HG03460 (cell line): ENCODE results near the gene THOC6.

Experiments
- ATAC-seq: cut with Tn5 transposase; IDR thresholded peaks from one replicate; pipeline ENCODE4 v1.9.1; 2021; ENCODE audit not compliant: unreplicated experiment

Gene THOC6

GRCh38 chr16:2991566-2992261, 32.1 kb upstream of the THOC6 start:
- no peak for ATAC-seq

- ATAC-seq: no peak
Observed at GRCh38 chr16:2992383-2993081, 31.3 kb upstream of the THOC6 start.

DNA sequence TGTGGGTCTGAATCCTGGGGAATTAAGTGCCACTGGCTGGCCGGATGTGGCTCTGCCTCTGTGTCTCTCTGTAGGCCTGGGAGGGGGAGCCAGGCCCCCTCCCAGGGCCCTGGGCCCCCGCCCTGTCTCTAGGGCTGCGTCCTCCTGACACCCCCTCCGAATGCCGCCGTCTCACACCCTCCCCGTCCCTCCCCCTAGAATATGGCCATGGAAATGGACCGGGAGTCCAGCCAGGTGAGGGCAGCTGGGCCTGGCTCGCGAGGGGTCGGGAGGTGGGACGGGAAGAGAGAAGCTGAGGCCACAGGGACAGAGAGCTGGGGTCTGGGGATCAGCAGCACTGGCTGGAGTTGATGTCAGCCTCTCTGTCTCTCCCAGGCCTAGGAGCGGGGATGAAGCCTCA, 27.5 kb upstream of the THOC6 start:
- ATAC-seq: no peak

DNA sequence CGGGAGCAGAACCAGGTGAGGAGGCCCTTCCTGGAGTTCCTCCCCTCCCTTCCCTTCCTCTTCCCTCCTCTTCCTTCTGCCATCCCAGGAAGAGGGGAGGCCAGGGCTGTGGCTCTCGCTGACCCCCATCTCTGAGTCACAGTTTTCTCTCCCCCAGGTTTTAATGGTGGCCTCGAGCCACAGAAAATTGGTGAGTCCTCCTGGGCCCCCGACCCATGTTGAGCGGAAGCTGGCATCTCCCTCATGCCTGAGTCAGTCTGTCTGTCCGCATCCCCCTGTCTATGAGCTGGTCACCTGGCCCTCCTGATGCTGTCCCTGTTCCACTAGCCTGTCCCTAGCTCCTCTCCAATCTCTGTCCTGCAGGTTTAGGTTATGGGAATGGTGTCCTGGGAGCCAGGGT, 23.9 kb upstream of the THOC6 start:
- no peak for ATAC-seq

- no peak for ATAC-seq
Observed at GRCh38 chr16:3000540-3000939, 23.3 kb upstream of the THOC6 start.

- ATAC-seq: no peak
Observed at GRCh38 chr16:3001316-3001715, 22.5 kb upstream of the THOC6 start.

DNA sequence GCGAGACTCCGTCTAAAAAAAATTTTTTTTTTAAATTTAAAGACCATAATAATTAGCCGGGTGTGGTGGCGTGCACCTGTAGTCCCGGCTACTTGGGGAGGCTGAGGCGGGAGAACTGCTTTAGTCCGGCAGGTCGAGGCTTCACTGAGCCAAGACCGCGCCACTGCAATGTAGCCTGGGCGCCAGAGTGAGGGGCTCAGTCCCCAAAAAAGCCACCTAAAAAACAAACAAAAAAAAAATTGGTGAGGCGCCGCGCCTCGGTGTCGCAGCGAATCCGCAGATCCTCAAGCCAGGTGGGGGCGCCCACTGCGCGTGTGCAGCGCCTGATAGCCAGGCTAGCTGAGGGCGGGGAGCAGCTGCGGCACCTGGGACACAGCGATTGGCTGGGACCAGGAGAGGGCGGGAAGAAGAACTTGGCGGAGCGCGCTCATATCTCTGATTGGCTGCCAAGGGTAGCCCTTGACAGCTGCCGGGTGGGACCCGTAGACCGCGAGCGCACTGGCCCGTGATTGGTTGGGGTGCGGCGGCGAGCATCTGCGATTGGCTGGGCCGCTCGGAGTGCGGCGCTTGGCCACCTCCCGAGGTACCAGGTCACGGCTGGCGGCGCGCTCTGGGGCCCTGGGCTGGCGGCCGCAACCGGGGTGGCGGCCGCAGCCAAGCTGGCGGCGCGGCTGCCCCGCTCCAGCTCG, 20.1 kb upstream of the THOC6 start:
- ATAC-seq: peak; percentile 91

- ATAC-seq: peak; percentile 5
Observed at GRCh38 chr16:3004319-3004718, 19.5 kb upstream of the THOC6 start.

GRCh38 chr16:3004781-3005284, 19.0 kb upstream of the THOC6 start:
- no peak for ATAC-seq

DNA sequence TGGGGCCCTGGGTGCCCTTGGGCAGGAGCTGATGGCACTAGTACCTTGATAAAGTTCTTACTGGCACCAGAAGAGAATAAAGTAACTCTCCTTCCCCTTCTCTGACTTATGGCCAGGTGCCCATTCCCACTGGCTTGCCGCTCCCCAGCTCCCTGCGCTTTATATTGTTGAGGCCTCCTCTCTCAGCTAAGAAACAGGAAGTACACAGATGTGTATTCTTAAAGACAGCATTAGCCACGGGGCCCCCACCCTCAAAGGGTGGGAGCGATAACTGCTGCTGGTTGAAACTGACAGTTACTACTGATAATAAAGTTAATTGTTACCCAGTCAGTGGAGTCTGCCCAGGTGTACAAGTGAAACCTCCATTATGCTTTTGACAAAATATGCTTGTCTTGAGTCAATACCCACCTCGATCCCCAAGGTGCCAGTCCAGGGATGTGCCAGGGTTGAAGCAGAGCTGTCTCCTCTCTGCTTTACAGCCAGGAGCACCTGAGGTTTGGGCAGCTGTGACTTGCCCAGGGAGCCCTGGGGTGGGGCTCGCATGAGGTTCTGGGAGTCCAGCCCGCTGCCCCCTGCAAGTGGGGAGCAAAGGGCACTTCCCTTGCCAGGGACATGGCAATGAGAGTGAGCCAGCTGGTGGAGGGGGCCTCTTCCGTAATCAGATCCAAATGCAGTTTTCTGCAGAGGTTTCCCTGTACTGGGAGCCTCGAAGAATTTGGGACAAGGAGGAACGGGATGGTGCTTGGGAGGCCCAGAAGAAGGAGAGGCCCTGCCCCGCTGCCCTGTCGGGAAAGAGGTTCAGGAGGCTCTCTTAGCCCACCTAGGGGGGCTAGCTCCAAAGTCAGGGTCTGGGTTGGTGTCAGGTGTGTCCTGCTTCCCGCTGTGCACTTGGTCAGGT, 16.5 kb upstream of the THOC6 start:
- no peak for ATAC-seq

DNA sequence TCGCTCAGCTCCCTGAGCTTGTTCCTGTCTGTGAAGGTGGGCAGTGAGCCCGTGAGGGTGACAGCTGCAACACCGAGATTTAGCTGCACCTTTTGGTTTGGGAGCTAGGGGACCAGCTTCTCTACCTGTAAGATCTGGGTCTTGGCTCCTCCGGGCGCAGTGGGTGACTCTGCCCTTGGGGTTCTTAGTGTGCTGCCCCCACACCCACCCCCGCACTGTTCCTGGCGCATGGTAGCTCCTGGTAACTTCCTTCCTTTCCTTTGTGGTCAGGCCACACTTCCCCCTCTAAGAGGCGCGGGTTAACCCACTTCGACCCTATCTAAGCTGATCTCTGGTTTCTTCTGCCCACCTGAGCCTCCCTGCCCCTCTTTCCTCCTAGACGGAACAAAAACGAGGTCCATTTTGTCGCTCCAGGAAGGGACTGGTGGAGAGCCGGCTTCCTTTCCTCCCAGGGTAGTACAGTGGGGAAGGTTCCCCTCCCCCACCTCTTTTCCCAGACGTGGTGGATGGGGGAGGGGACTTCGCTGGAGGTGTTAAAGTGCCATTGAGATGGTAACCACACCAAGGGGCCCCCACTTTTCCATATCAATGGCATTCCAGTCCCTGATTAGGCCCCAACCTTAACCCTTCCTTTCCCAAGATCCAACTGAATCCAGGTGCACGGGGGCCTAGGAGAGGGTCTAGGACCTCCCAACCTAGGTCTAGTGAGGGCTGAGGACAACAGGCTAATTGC, 15.7 kb upstream of the THOC6 start:
- ATAC-seq: no peak

DNA sequence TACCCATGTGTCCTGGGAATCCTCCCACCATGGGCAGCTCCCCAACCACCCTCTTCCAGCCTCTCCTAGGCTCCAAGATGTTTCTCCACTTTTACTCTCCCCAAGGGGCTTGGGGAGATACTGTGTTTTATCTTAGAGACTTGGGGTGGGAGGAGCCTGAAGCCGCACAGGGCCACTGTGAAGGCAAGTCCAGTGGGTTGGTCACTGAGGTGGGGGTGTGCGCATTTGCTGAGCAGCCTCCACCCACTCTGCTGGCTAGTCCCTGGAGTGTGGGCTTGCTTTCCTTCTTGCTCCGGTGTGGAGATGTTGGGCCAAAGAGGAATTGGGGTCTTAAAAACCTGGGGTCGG, 15.2 kb upstream of the THOC6 start:
- no peak for ATAC-seq

- no peak for ATAC-seq
Observed at GRCh38 chr16:3009568-3010390, 14.1 kb upstream of the THOC6 start.

GRCh38 chr16:3010510-3010909, 13.3 kb upstream of the THOC6 start:
- ATAC-seq: no peak

DNA sequence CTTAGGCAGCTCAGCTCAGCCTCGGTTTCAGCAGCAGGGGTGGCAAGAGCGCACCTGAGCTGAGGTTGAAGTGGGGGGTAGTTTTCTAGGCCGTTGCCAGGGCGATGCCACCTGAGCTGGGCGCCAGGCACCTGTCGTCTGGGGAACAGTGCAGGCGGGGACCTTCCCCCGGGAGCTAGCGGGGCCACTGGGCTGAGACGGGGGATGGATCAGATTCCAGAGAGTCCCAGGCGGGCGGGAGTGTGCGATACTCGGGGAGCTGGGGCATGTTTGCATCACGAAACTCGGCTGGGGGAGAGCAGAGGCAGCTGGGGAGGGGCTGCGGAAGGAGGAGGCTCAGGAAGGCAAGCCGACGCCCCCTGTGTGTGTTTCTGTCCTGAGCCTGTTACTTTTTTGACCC, 11.6 kb upstream of the THOC6 start:
- ATAC-seq: no peak

DNA sequence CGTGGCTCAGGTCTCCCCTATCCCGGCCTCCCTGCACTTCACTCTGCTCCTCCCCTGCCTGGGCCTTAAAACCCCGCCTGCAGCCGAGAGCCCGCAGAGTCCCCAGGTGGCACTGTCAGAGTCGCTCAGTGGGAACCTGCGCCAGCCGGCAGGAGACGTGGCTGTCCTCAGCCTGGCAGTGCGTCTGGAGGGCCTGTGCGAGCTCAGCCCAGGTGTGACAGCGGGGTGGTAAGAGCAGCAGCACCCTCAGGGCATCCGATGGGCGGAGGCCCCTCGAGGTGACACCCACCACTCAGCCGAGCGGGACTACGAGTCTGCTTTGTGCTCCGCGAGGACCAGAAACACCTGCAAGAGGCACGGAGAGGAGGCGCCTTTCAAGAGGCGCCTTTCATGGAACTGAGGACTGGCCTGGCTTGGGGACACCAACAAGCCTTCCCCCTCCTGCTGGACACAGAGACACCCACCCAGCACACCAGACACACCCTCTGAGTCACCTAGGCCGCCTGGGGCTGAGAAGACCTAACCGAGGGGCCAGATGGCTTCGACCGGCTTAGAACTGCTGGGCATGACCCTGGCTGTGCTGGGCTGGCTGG, 10.9 kb upstream of the THOC6 start, which contains the start of gene CLDN9:
CLDN9 (plus strand) TSS at position 96 of the 593 bp plus-strand sequence; CDS start at position 536, 440 bp downstream.
- no peak for ATAC-seq

DNA sequence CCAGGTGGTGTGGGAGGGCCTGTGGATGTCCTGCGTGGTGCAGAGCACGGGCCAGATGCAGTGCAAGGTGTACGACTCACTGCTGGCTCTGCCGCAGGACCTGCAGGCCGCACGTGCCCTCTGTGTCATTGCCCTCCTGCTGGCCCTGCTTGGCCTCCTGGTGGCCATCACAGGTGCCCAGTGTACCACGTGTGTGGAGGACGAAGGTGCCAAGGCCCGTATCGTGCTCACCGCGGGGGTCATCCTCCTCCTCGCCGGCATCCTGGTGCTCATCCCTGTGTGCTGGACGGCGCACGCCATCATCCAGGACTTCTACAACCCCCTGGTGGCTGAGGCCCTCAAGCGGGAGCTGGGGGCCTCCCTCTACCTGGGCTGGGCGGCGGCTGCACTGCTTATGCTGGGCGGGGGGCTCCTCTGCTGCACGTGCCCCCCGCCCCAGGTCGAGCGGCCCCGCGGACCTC, 10.3 kb upstream of the THOC6 start:
- ATAC-seq: no peak

- ATAC-seq: no peak
Observed at GRCh38 chr16:3013998-3014690, 9.7 kb upstream of the THOC6 start.
